SU-DHL-6 (cell line): Measurements from ENCODE around the gene EPO.

Source experiments
- H2AFZ ChIP-seq: fragments of 200-600 bp; sonication (generic); 2 replicates; pipeline ENCODE4 v1.6.1; 2014; ENCODE audit warnings: low read depth, mild to moderate bottlenecking, moderate library complexity, mixed read lengths, antibody characterized with exemption, low read length; ENCODE audit not compliant: severe bottlenecking
- H3F3A ChIP-seq: fragments of 200-600 bp; shearing (Covaris generic); 2 replicates; pipeline ENCODE4 v1.6.0; 2016; ENCODE audit warnings: antibody characterized with exemption, mild to moderate bottlenecking; ENCODE audit not compliant: insufficient read depth
- H3K27ac ChIP-seq: fragments of 200-600 bp; sonication (generic); 2 replicates; pipeline ENCODE4 v1.5.1; 2016; ENCODE audit warnings: low read depth, mild to moderate bottlenecking, low read length, moderate library complexity, mixed read lengths
- H3K27me3 ChIP-seq: fragments of 200-600 bp; sonication (generic), shearing (Covaris generic); 2 replicates; pipeline ENCODE4 v1.6.0; 2014; ENCODE audit warnings: mild to moderate bottlenecking, low read length
- H3K36me3 ChIP-seq: fragments of 200-600 bp; sonication (generic); 2 replicates; pipeline ENCODE4 v1.6.1; 2014; ENCODE audit warnings: mild to moderate bottlenecking, low read length, mixed read lengths
- H3K4me2 ChIP-seq: fragments of 300-600, 200-600 bp; shearing (Covaris generic), sonication (generic); 2 replicates; pipeline ENCODE4 v1.6.0; 2014; ENCODE audit warnings: low read length, low read depth, mild to moderate bottlenecking; ENCODE audit not compliant: poor library complexity, severe bottlenecking
- H3K4me3 ChIP-seq: fragments of 200-600 bp; sonication (generic); 2 replicates; pipeline ENCODE4 v1.5.1; 2014; ENCODE audit warnings: antibody characterized with exemption, low read length, mild to moderate bottlenecking, mixed read lengths; ENCODE audit not compliant: insufficient read depth, poor library complexity, severe bottlenecking
- H3K79me2 ChIP-seq: fragments of 200-600 bp; sonication (generic); 2 replicates; pipeline ENCODE4 v1.6.1; 2014; ENCODE audit warnings: mild to moderate bottlenecking, low read length, moderate library complexity; ENCODE audit not compliant: insufficient read depth
- H3K9ac ChIP-seq: fragments of 200-600 bp; sonication (generic); 2 replicates; pipeline ENCODE4 v1.7.0; 2014; ENCODE audit warnings: mild to moderate bottlenecking, low read length
- H3K9me2 ChIP-seq: fragments of 200-600 bp; sonication (generic); replicated peaks from 2 replicates; pipeline ENCODE4 v1.6.1; 2014; ENCODE audit warnings: low read length; ENCODE audit not compliant: insufficient read depth
- H3K9me3 ChIP-seq: fragments of 200-600 bp; sonication (generic); 2 replicates; pipeline ENCODE4 v1.6.1; 2014; ENCODE audit warnings: low read length, mixed read lengths; ENCODE audit not compliant: insufficient read depth
- H4K20me1 ChIP-seq: fragments of 200-600 bp; sonication (generic); 2 replicates; pipeline ENCODE4 v1.6.1; 2014; ENCODE audit warnings: low read depth, mild to moderate bottlenecking, antibody characterized with exemption, low read length, moderate library complexity, mixed read lengths
- EZH2phosphoT487 ChIP-seq: fragments of 200-600 bp; sonication (generic), shearing (Covaris generic); conservative IDR thresholded peaks from 2 replicates; pipeline ENCODE4 v1.6.1; 2018; ENCODE audit warnings: mild to moderate bottlenecking, antibody characterized with exemption, low read length, moderate library complexity, mixed read lengths
- TF ChIP-seq, protein P1 (sequence below): fragments of 200-600 bp; sonication (generic); IDR thresholded peaks from one replicate; pipeline ENCODE4 v1.5.1; 2017; ENCODE audit warnings: antibody characterized with exemption, mild to moderate bottlenecking, low read length, moderate library complexity; ENCODE audit not compliant: insufficient read depth, poor library complexity, severe bottlenecking

Gene EPO

DNA sequence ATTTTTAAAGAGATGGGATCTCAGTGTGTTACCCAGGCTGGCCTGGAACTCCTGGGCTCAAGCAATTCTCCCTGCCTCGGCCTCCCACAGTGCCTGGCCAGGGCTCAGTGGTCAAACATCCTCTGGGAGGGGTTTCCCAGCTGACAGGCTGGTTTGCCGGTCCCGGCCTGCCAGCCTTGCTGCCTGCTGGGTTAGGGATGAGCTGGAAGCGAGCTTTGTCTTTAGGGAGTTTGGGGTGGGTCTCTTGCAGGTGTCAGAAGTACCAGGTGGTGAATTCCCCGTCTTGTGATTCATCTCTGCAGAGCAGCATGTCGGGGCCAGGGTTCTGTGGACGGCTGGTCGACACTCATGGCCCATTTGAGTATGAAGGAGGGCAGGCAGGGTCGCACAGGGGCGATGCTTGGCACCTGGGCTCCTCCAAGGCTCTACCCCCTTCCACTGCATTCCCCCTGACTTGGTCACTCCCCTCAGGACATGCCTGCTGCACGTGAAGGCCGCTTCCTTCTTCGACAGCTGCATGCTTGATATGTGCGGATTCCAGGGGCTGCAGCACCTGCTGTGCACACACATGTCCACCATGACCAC lies 43.4 kb downstream of the EPO start:
- no peak overlapping the region for H2AFZ ChIP-seq
- H3K4me3 ChIP-seq: no peak overlapping the region
- no peak overlapping the region for H3K27ac ChIP-seq
- H3K27me3 ChIP-seq: no peaks in the 10 kb centered on the region
- H3K4me2 ChIP-seq: no peak overlapping the region
- no peaks in the 10 kb centered on the region for H3K79me2 ChIP-seq
- H3K9me3 ChIP-seq: no peaks in the 10 kb centered on the region
- H3K36me3 ChIP-seq: no peaks in the 10 kb centered on the region
- H4K20me1 ChIP-seq: no peaks in the 10 kb centered on the region
- H3K9me2 ChIP-seq: no peaks in the 10 kb centered on the region
- no peaks in the 10 kb centered on the region for H3F3A ChIP-seq
- no peak overlapping the region for H3K9ac ChIP-seq
- TF ChIP-seq, protein P1, sequence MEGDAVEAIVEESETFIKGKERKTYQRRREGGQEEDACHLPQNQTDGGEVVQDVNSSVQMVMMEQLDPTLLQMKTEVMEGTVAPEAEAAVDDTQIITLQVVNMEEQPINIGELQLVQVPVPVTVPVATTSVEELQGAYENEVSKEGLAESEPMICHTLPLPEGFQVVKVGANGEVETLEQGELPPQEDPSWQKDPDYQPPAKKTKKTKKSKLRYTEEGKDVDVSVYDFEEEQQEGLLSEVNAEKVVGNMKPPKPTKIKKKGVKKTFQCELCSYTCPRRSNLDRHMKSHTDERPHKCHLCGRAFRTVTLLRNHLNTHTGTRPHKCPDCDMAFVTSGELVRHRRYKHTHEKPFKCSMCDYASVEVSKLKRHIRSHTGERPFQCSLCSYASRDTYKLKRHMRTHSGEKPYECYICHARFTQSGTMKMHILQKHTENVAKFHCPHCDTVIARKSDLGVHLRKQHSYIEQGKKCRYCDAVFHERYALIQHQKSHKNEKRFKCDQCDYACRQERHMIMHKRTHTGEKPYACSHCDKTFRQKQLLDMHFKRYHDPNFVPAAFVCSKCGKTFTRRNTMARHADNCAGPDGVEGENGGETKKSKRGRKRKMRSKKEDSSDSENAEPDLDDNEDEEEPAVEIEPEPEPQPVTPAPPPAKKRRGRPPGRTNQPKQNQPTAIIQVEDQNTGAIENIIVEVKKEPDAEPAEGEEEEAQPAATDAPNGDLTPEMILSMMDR: no peak
- no peak for TF ChIP-seq EZH2phosphoT487

DNA sequence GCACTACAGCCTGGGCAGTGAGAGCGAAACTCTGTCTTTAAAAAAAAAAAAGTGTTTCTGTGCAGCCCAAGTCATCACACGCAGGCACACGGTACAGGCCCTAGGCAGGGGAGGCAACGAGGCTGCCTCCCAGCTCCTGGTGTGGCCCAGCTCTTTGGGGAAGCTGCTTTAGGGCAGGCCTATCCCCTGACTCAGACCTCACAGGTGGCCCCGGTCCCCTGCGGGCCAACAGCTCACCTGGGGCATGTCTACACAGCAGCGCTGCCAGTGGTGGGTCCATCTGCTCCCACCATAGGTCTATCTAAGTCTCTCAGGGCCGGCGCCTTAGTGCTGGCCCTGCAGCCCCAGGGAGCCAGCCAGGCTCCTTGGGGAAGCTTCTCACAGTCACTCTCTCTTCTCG lies 44.6 kb downstream of the EPO start:
- no peaks in the 10 kb centered on the region for H3K9me3 ChIP-seq
- H4K20me1 ChIP-seq: no peaks in the 10 kb centered on the region
- H3K79me2 ChIP-seq: no peaks in the 10 kb centered on the region
- H3K27ac ChIP-seq: no peak overlapping the region
- TF ChIP-seq EZH2phosphoT487: no peak
- TF ChIP-seq, protein P1: no peak
- H3K27me3 ChIP-seq: no peaks in the 10 kb centered on the region
- no peak overlapping the region for H3K4me3 ChIP-seq
- H3K36me3 ChIP-seq: no peaks in the 10 kb centered on the region
- no peak overlapping the region for H2AFZ ChIP-seq
- H3K9me2 ChIP-seq: no peaks in the 10 kb centered on the region
- no peak overlapping the region for H3K4me2 ChIP-seq
- H3F3A ChIP-seq: no peaks in the 10 kb centered on the region
- H3K9ac ChIP-seq: no peak overlapping the region

DNA sequence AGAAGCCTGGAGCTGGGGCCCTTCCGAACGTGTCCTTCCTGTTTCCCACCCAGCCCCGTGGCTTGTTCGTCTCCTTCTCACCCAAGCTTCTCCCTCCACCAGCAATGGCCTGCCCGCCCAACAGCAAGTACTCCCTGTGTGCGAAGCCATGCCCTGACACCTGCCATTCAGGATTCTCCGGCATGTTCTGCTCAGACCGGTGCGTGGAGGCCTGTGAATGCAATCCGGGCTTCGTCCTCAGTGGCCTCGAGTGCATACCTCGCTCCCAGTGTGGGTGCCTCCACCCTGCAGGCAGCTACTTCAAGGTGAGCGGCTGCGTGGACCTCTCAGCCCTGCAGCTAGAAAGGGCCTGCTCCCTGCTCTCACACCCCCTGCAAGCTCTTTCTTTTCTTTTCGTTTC lies 45.0 kb downstream of the EPO start:
- Histone ChIP-seq H3K9ac (no peak overlapping the region), H3K4me3 (no peak overlapping the region)
- TF ChIP-seq, protein P1: no peak
- no peak for TF ChIP-seq EZH2phosphoT487

More for the DNA sequence above, 45.0 kb downstream of the EPO start:
- no peak overlapping the region for H3K27ac ChIP-seq
- no peaks in the 10 kb centered on the region for H3K79me2 ChIP-seq
- H3F3A ChIP-seq: no peaks in the 10 kb centered on the region
- no peak overlapping the region for H3K4me2 ChIP-seq
- no peaks in the 10 kb centered on the region for H3K9me3 ChIP-seq
- H3K36me3 ChIP-seq: no peaks in the 10 kb centered on the region
- no peaks in the 10 kb centered on the region for H4K20me1 ChIP-seq
- H3K9me2 ChIP-seq: no peaks in the 10 kb centered on the region
- H3K27me3 ChIP-seq: no peaks in the 10 kb centered on the region
- H2AFZ ChIP-seq: no peak overlapping the region
